GM19452 (cell line): Measurements from ENCODE around the gene KCNC2.

ENCODE experiments used
- ATAC-seq: cut with Tn5 transposase; IDR thresholded peaks from one replicate; pipeline ENCODE4 v1.9.1; 2021; ENCODE audit not compliant: unreplicated experiment

Gene KCNC2

GRCh38 chr12:75065482-75065881 is 144.2 kb downstream of the KCNC2 start:
- ATAC-seq = no peak

- ATAC-seq = no peak
These were observed 146.9 kb downstream of the KCNC2 start for GRCh38 chr12:75062691-75063090.

GRCh38 chr12:75058228-75058627 is 151.4 kb downstream of the KCNC2 start:
- no peak for ATAC-seq

GRCh38 chr12:75048767-75049166 is 160.9 kb downstream of the KCNC2 start:
- ATAC-seq = no peak

- no peak for ATAC-seq
These were observed 161.6 kb downstream of the KCNC2 start for GRCh38 chr12:75047885-75048525.

- ATAC-seq = no peak
These were observed 167.5 kb downstream of the KCNC2 start for GRCh38 chr12:75042125-75042524.

- no peak for ATAC-seq
These were observed 168.2 kb downstream of the KCNC2 start for GRCh38 chr12:75041472-75041871.

- no peak for ATAC-seq
These were observed 189.5 kb downstream of the KCNC2 start for GRCh38 chr12:75020068-75020557.

GRCh38 chr12:75011120-75011519 is 198.5 kb downstream of the KCNC2 start:
- ATAC-seq = no peak

- ATAC-seq = no peak
These were observed 202.5 kb downstream of the KCNC2 start for GRCh38 chr12:75007133-75007532.

- no peak for ATAC-seq
These were observed 209.5 kb downstream of the KCNC2 start for GRCh38 chr12:75000120-75000519.

- no peak for ATAC-seq
These were observed 210.2 kb downstream of the KCNC2 start for GRCh38 chr12:74999474-74999873.
